NCI-H226 (cell line): Measurements from ENCODE around the gene DCK.
"Not testable (repeated sequence)": the region's sequence is repeated elsewhere in the genome, so short reads cannot be mapped to it uniquely, and the experiment has no call there.

ENCODE experiments used
- DNase-seq: peaks from one replicate; pipeline ENCODE4 v3.0.0-alpha.2; 2015

DCK gene

GRCh38 chr4:71004281-71004851 lies 10.9 kb downstream of the DCK start:
- DNase-seq = no peak

GRCh38 chr4:71005025-71005424 lies 11.6 kb downstream of the DCK start:
- DNase-seq = not testable (repeated sequence)

- no peak for DNase-seq
Measured at GRCh38 chr4:71006203-71006907, 12.9 kb downstream of the DCK start.

- no peak for DNase-seq
Measured at GRCh38 chr4:71008196-71008595, 14.7 kb downstream of the DCK start.

- peak; percentile 14 for DNase-seq
Measured at GRCh38 chr4:71009086-71009485, 15.6 kb downstream of the DCK start.

- no peak for DNase-seq
Measured at GRCh38 chr4:71009890-71010588, 16.6 kb downstream of the DCK start.

GRCh38 chr4:71011451-71011850 lies 18.0 kb downstream of the DCK start:
- DNase-seq = no peak

- DNase-seq = not testable (repeated sequence)
Measured at GRCh38 chr4:71017391-71017790, 23.9 kb downstream of the DCK start.

- DNase-seq = no peak
Measured at GRCh38 chr4:71020611-71021010, 27.2 kb downstream of the DCK start.

- no peak for DNase-seq
Measured at GRCh38 chr4:71025654-71026053, 32.2 kb downstream of the DCK start.

GRCh38 chr4:71026086-71026485 lies 32.6 kb downstream of the DCK start:
- DNase-seq = peak; percentile 52

- no peak for DNase-seq
Measured at GRCh38 chr4:71027611-71028010, 34.2 kb downstream of the DCK start.

GRCh38 chr4:71029504-71029903 lies 36.1 kb downstream of the DCK start:
- DNase-seq = no peak

GRCh38 chr4:71032106-71032505 lies 38.7 kb downstream of the DCK start:
- DNase-seq = peak; percentile 57

GRCh38 chr4:71045256-71045655 lies 51.8 kb downstream of the DCK start:
- no peak for DNase-seq

GRCh38 chr4:71049395-71049794 lies 55.9 kb downstream of the DCK start:
- DNase-seq = no peak

GRCh38 chr4:71050809-71051208 lies 57.4 kb downstream of the DCK start:
- no peak for DNase-seq

GRCh38 chr4:71052034-71052433 lies 58.6 kb downstream of the DCK start:
- no peak for DNase-seq

GRCh38 chr4:71052716-71053115 lies 59.3 kb downstream of the DCK start:
- DNase-seq = no peak

- DNase-seq = not testable (repeated sequence)
Measured at GRCh38 chr4:71053613-71054012, 60.2 kb downstream of the DCK start.

- not testable (repeated sequence) for DNase-seq
Measured at GRCh38 chr4:71059573-71059972, 66.1 kb downstream of the DCK start.

- DNase-seq = no peak
Measured at GRCh38 chr4:71062436-71062835, 69.0 kb downstream of the DCK start.

GRCh38 chr4:71063711-71064110 lies 70.3 kb downstream of the DCK start:
- DNase-seq = no peak

- no peak for DNase-seq
Measured at GRCh38 chr4:71064521-71064920, 71.1 kb downstream of the DCK start.
